GM12878 (cell line): ENCODE data around the gene FKTN. TPM values are rescaled to one million over a fixed set of nuclear protein-coding genes. Genes with fewer than 3 reads are reported as not detected.

Experiments used
- ATAC-seq: fragments of 200-7000 bp; cut with Tn5 transposase; 3 replicates; pipeline ENCODE4 v1.9.1; 2020; ENCODE audit warnings: mild to moderate bottlenecking, moderate library complexity
- BruUV-seq: library from RNA; stranded (reverse); fragments of 400-500 nt; replicated peaks from 2 replicates; lab custom pipeline; 2021; lab: Mats Ljungman, UMichigan
- CTCF ChIA-PET: fragments of 300-600 bp; sonication (Branson Sonifier 250); formaldehyde crosslinking; extraction: SDS; loops from one replicate; lab custom pipeline; 2021; ENCODE audit warnings: inconsistent platforms; lab: Yijun Ruan, JAX
- POLR2A ChIA-PET: fragments of 350-600 bp; formaldehyde crosslinking; extraction: SDS; loops from one replicate; lab custom pipeline; 2021; ENCODE audit warnings: inconsistent platforms; lab: Charles Lee
- RAD21 ChIA-PET: fragments of 300-600 bp; sonication (Branson Sonifier 250); formaldehyde crosslinking; loops from one replicate; lab custom pipeline; 2023; ENCODE audit warnings: antibody characterized with exemption; ENCODE audit not compliant: unreplicated experiment; lab: Charles Lee
- SMC1A ChIA-PET: fragments of 300-600 bp; sonication (Branson Sonifier 250); formaldehyde crosslinking; loops from one replicate; lab custom pipeline; 2023; ENCODE audit not compliant: unreplicated experiment, uncharacterized antibody; lab: Charles Lee
- DNase-seq: peaks from one replicate; pipeline ENCODE4 v3.0.0-alpha.2; 2011; ENCODE audit warnings: low read depth, low spot score
- FAIRE-seq: peaks from 3 replicates; lab custom pipeline; 2011; peaks lifted over from hg19 to GRCh38; lab: Jason Lieb, UNC
- H2AFZ ChIP-seq: 2 replicates; pipeline ENCODE4 v1.6.0; 2011; ENCODE audit warnings: low read depth, low read length, control low read depth; ENCODE audit not compliant: control insufficient read depth
- H3K27ac ChIP-seq: 2 replicates; pipeline ENCODE4 v1.5.1; 2011; ENCODE audit warnings: control low read depth; ENCODE audit not compliant: control insufficient read depth, insufficient read depth
- H3K27me3 ChIP-seq, 2 experiments: replicated peaks in 1 of 2; 2 replicates each; pipeline versions ENCODE4 v1.6.0 to v1.6.1; 2011; ENCODE audit warnings: low read length in 1 of 2; ENCODE audit not compliant: control insufficient read depth in 2 of 2, insufficient read depth in 2 of 2
- H3K36me3 ChIP-seq, 2 experiments: 2 replicates each; pipeline ENCODE4 v1.5.1; 2011; ENCODE audit warnings: low read length in 1 of 2; ENCODE audit not compliant: control insufficient read depth in 2 of 2, insufficient read depth in 2 of 2
- H3K4me1 ChIP-seq: 2 replicates; pipeline ENCODE4 v1.6.1; 2011; ENCODE audit warnings: mild to moderate bottlenecking, low read length, moderate library complexity, mixed read lengths; ENCODE audit not compliant: control insufficient read depth, insufficient read depth
- H3K4me2 ChIP-seq: 2 replicates; pipeline ENCODE4 v1.6.0; 2011; ENCODE audit warnings: control low read depth; ENCODE audit not compliant: control insufficient read depth, insufficient read depth
- H3K4me3 ChIP-seq: fragments of 200-600 bp; sonication (generic); 2 replicates; pipeline ENCODE4 v1.5.1; 2016
- H3K79me2 ChIP-seq: 2 replicates; pipeline ENCODE4 v1.6.0; 2011; ENCODE audit warnings: low read length; ENCODE audit not compliant: control insufficient read depth, insufficient read depth
- H3K9ac ChIP-seq: 2 replicates; pipeline ENCODE4 v1.8.0; 2011; ENCODE audit warnings: low read length, control low read depth, mixed read lengths; ENCODE audit not compliant: control insufficient read depth, insufficient read depth
- H3K9me3 ChIP-seq: replicated peaks from 3 replicates; pipeline ENCODE4 v1.5.1; 2011; ENCODE audit warnings: mild to moderate bottlenecking, low read length; ENCODE audit not compliant: control insufficient read depth, insufficient read depth
- H4K20me1 ChIP-seq: 2 replicates; pipeline ENCODE4 v1.6.0; 2011; ENCODE audit not compliant: control insufficient read depth, insufficient read depth
- BACH1 ChIP-seq: fragments of 450-650 bp; IDR thresholded peaks from 2 replicates; pipeline ENCODE4 v1.6.1; 2017; ENCODE audit warnings: mild to moderate bottlenecking, borderline replicate concordance
- CBX5 ChIP-seq: sonication (generic); IDR thresholded peaks from 2 replicates; pipeline ENCODE4 v1.6.1; 2016; ENCODE audit warnings: low read depth, moderate library complexity, mild to moderate bottlenecking, inconsistent platforms
- CHD4 ChIP-seq: fragments of 200-600 bp; sonication (generic); IDR thresholded peaks from 2 replicates; pipeline ENCODE4 v1.6.1; 2016; ENCODE audit warnings: mild to moderate bottlenecking
- JUND ChIP-seq: IDR thresholded peaks from 2 replicates; pipeline ENCODE4 v1.6.1; 2012; ENCODE audit warnings: low read depth, mild to moderate bottlenecking, low read length, improper control_type of control experiment, moderate library complexity
- MLLT1 ChIP-seq: fragments of 450-650 bp; IDR thresholded peaks from 2 replicates; pipeline ENCODE4 v1.6.1; 2016; ENCODE audit warnings: mild to moderate bottlenecking
- NFIC ChIP-seq: IDR thresholded peaks from 2 replicates; pipeline ENCODE4 v1.6.1; 2012; ENCODE audit warnings: low read depth, mild to moderate bottlenecking, inconsistent platforms, low read length, moderate library complexity
- SMC3 ChIP-seq: IDR thresholded peaks from 2 replicates; pipeline ENCODE4 v1.6.1; 2011; ENCODE audit warnings: low read length, improper control_type of control experiment, borderline replicate concordance
- WGBS: methylation state at CpG from one replicate; pipeline ENCODE4 v1.1.6; 2016; ENCODE audit warnings: low lambda C conversion rate; ENCODE audit not compliant: insufficient replicate concordance, insufficient coverage; ENCODE audit errors: missing lambda C conversion rate; 5-methylcytosine and 5-hydroxymethylcytosine counted together
- in situ Hi-C: fragments of 300-500 bp; cut with MboI; formaldehyde crosslinking; loops from 9 replicates; pipeline ENCODE4 v1.14.3; 2018; ENCODE audit warnings: mixed read lengths
- intact Hi-C: fragments of 100-400 bp; cut with micrococcal nuclease; formaldehyde crosslinking; loops from one replicate; pipeline ENCODE4 v1.14.2; 2022; ENCODE audit not compliant: unreplicated experiment
- polyA plus RNA-seq, 11 experiments: library from polyadenylated mRNA; depleted of rRNA in 4 of 11; unstranded in 6 of 11; stranded (reverse) in 5 of 11; fragments of >200 nt; fragmentation: Nextera tagmentation in 4 of 11; fragmentation: Illumina TruSeq in 1 of 11; extraction: Ambion mirVana in 4 of 11; extraction: Trizol in 1 of 11; gene quantifications; 1 replicate in 1 of 11; 2 replicates in 10 of 11; pipeline versions ENCODE4 v1.2.1 to v1.2.3, GENCODE V29; 2011 to 2016; ENCODE audit warnings: inconsistent platforms in 2 of 11, missing spikeins in 2 of 11, low read depth in 1 of 11
- total RNA-seq, 4 experiments: library from RNA; depleted of rRNA in 3 of 4; stranded (reverse); fragments of >200 nt in 3 of 4; fragmentation: Illumina TruSeq in 1 of 4; extraction: Trizol in 1 of 4; gene quantifications; 2 replicates each; pipeline versions ENCODE4 v1.2.1 to v1.2.3, GENCODE V29; 2013 to 2021

FKTN gene
- total and polyA plus RNA-seq, 10 of the 15 experiments (the other 5 are each of a cell fraction or from before 2014, with no cell fraction given) = 3.6 to 15.9 (median 10.6) TPM

DNA sequence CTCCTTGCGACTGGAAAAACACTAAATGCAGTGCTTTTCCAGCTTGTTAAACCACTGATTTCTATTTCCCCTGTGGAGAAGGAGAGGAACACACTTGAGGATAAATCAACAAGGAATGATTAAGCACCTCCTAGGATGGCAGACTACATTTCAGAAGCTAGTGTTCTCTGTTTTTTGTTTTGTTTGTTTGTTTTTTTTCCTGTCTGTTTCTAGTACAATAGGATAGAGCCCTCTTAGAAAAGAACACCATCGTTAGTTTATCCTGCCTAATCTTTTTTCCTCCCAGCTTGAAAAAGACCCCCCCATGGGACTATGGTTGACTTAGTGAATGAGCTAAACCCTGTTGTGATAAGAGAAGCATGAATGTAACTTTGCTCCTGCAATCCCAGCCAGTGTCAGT, 100.4 kb downstream of the FKTN start:
- Histone ChIP-seq H3K4me1 (peaks cover 14% of the 10 kb centered on the region), H3K4me2 (no peak overlapping the region)
- intact Hi-C loops = no loop called here
- SMC1A ChIA-PET = interaction anchor here (0.7 to 1.6 kb wide), 2 partner anchors 11 to 15 kb away, joined by 5 read pairs; no protein-coding TSS in a partner anchor
- TF ChIP-seq CBX5 (no peak), BACH1 (no peak), CHD4 (no peak), NFIC (no peak), SMC3 (no peak), JUND (no peak), MLLT1 (no peak)
- TF ChIP-seq, all 136 proteins: peak for 0
- no peaks in the 10 kb centered on the region; a peak in 1 of 4 replicates for H3K27me3 ChIP-seq
- RAD21 ChIA-PET = no interaction called here
- FAIRE-seq = no peak
- BruUV-seq = no TSS peak
- no peaks in the 10 kb centered on the region for H3K36me3 ChIP-seq
- POLR2A ChIA-PET = interaction anchor here (1.3 kb wide), 1 partner anchor 10 kb away, joined by 3 read pairs; no protein-coding TSS in a partner anchor
- no peaks in the 10 kb centered on the region for H4K20me1 ChIP-seq
- no peak overlapping the region for H3K4me3 ChIP-seq
- H3K79me2 ChIP-seq = no peaks in the 10 kb centered on the region
- in situ Hi-C loops = no loop called here
- H3K9me3 ChIP-seq = no peaks in the 10 kb centered on the region
- no peak for ATAC-seq
- no peak for DNase-seq
- H3K27ac ChIP-seq = no peak overlapping the region
- CTCF ChIA-PET = interaction anchor here (0.6 to 2.1 kb wide), 3 partner anchors 21 to 192 kb away, joined by 4 to 5 read pairs (median 4); no protein-coding TSS in a partner anchor
- no peak overlapping the region for H2AFZ ChIP-seq
- no peak overlapping the region for H3K9ac ChIP-seq
- 91% methylated on average over 2 of the region's 2 CpGs for WGBS
